Brain microvascular endothelial cell (primary cell): Measurements from ENCODE around the gene GPER1.

Source experiments
- DNase-seq: peaks from one replicate; pipeline ENCODE4 v3.0.0-alpha.2; 2020
- H3K27ac ChIP-seq: fragments of 250-450 bp; sonication (Bioruptor Pico); 2 replicates; pipeline ENCODE4 v1.5.1; 2020; ENCODE audit warnings: mild to moderate bottlenecking, moderate library complexity
- H3K27me3 ChIP-seq: fragments of 250-450 bp; sonication (Bioruptor Pico); replicated peaks from 2 replicates; pipeline ENCODE4 v1.5.1; 2020; ENCODE audit warnings: mild to moderate bottlenecking
- H3K36me3 ChIP-seq: fragments of 250-450 bp; sonication (Bioruptor Pico); replicated peaks from 2 replicates; pipeline ENCODE4 v1.5.1; 2020; ENCODE audit warnings: mild to moderate bottlenecking
- H3K4me3 ChIP-seq: 2 replicates; pipeline ENCODE4 v1.5.1; 2011; ENCODE audit warnings: low read depth, mild to moderate bottlenecking, control low read depth, low read length, moderate library complexity
- CTCF ChIP-seq: IDR thresholded peaks from 2 replicates; pipeline ENCODE4 v1.5.1; 2011; ENCODE audit warnings: low read depth, mild to moderate bottlenecking, moderate library complexity, low read length, control low read depth, inconsistent platforms; ENCODE audit errors: missing control alignments
- in situ Hi-C: cut with HindIII; loops from 2 replicates; pipeline ENCODE4 v1.10.0; 2017; ENCODE audit warnings: low sequenced_read_pairs, low pct_ligation_motif_present

Gene GPER1

DNA sequence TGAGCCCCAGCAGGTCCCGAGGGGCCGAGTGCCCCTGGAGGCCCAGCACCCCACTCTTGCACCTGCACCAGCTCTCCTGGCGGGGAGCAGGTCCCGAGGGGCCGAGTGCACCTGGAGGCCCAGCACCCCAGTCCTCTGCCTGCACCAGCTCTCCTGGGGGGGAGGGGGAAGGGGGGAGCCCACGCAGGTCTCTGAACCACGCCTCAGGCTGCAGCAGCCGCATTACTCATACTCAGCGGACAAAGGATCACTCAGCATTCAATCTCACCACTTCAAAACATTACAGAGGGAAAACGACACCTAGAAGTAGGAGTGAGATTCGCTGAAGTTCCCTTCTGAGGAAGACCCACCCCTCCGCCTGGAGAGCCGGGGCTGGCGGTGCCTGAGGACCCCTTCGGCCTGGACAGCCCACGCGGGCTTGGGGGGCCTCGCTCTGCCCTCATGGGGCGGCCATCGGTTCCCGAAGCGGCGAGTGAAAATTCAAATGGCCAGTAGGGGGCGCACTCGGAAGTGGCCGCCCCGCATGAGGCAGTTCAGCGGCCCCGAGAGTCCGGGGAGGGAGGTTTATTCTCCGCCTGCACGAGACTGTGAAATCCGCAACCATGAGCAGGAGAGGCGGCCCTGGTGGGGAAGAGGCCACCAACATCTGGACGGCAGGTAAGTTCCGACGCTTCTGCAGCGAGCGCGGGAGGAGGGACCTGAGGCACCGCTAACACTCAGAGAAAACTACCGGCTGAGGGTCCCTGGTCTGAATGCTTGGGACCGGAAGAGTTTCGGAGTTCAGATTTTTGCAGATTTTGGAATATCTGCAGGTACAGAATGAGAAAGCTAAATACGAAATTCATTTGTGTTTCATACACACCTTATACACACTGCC lies 1.1 kb upstream of the GPER1 start:
- TF ChIP-seq CTCF, result peak; percentile 86
- H3K27ac ChIP-seq, result peak overlapping the region; percentile 79
- no peaks in the 10 kb centered on the region for H3K27me3 ChIP-seq
- DNase-seq, result peak; percentile 42
- no peaks in the 10 kb centered on the region for H3K36me3 ChIP-seq
- in situ Hi-C loops, result no loop called here
- peak overlapping the region; percentile 56 for H3K4me3 ChIP-seq

DNA sequence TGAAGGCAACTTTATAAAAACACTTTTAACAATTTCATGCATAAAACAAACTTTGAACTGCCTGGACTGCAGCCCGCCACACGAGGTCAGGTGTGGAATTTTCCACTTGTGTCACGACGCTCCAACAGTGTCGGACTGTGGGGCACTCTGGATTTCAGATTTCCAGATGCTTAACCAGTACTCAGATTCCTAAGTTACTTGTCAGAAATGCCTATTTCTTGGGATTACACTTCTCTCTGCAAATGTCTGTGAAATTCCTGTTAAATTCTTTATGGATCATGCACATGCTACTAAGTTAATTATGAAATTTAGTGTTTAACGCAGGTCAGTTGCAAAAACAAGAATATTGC lies 473 bp upstream of the GPER1 start:
- no peak for DNase-seq
- in situ Hi-C loops, result no loop called here
- TF ChIP-seq CTCF, result no peak
- no peaks in the 10 kb centered on the region for H3K27me3 ChIP-seq
- H3K36me3 ChIP-seq, result peaks cover 2% of the 10 kb centered on the region
- no peak overlapping the region for H3K27ac ChIP-seq
- H3K4me3 ChIP-seq, result peak overlapping the region; percentile 56

- no peak for DNase-seq
- in situ Hi-C loops, result no loop called here
- H3K27me3 ChIP-seq, result no peaks in the 10 kb centered on the region
- peaks cover 2% of the 10 kb centered on the region for H3K36me3 ChIP-seq
- H3K27ac ChIP-seq, result no peak overlapping the region
- H3K4me3 ChIP-seq, result no peak overlapping the region
- no peak for TF ChIP-seq CTCF
Measured at GRCh38 chr7:1090236-1090635, 2.3 kb downstream of the GPER1 start.

DNA sequence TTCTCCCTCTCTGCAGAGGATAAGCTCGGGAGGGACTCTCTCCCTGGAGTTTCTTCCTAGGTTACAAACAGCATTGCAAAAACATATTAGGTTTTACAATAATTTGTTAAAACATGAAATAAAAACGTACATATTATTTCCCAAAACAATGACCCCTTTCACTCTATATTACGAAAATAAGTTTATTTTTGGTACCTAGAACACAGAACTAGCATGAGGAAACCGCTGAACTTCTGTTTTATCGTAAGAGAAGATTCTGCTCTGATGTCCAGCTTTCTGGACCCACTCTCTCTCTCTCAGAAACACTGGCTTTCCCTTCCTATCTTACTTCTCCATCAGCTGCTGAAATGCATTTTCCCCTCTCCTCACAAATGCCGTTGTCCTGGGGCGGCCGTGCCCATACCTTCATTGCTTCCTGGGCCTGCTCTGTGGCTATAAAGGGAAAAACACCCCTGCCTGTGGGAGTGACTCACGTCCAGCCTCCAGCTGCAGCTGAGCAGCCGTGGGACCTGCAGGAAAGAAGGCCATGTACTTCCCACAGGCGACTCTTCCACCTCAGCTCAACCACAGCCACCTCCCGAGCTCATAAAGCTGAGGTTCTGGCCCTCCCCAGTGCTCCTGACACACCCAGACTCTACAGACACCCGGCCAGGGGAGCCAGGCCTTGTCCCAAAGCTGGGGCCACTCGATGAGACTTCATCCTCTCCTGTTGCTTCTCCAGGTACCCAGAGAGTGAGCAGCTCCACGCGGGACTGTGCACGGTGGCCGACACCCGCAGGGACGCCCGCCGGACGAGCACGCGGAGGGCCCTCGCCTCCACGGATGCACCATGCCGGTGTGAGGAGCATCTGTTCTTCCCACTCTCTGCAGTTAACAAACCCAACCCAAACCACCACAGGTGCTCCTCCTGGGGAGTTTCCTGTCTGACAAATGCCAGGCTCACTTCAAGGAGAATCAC lies 3.1 kb downstream of the GPER1 start:
- Histone ChIP-seq H3K27ac (no peak overlapping the region), H3K27me3 (no peaks in the 10 kb centered on the region), H3K36me3 (peaks cover 2% of the 10 kb centered on the region), H3K4me3 (no peak overlapping the region)
- TF ChIP-seq CTCF, result no peak
- DNase-seq, result no peak
- in situ Hi-C loops, result no loop called here

DNA sequence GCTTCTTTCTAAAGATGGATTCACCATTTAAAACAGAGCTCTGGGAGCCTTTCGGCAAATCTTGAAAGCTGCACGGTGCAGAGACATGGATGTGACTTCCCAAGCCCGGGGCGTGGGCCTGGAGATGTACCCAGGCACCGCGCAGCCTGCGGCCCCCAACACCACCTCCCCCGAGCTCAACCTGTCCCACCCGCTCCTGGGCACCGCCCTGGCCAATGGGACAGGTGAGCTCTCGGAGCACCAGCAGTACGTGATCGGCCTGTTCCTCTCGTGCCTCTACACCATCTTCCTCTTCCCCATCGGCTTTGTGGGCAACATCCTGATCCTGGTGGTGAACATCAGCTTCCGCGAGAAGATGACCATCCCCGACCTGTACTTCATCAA lies 3.7 kb downstream of the GPER1 start:
- in situ Hi-C loops, result no loop called here
- peaks cover 2% of the 10 kb centered on the region for H3K36me3 ChIP-seq
- H3K27me3 ChIP-seq, result no peaks in the 10 kb centered on the region
- DNase-seq, result no peak
- no peak for TF ChIP-seq CTCF
- no peak overlapping the region for H3K4me3 ChIP-seq
- H3K27ac ChIP-seq, result no peak overlapping the region
